ENCODE data around the gene TBC1D10A.

Gene TBC1D10A

GRCh38 chr22:30285846-30286200 is 40.9 kb downstream of the TBC1D10A start:
- TF ChIP-seq, protein P1, sequence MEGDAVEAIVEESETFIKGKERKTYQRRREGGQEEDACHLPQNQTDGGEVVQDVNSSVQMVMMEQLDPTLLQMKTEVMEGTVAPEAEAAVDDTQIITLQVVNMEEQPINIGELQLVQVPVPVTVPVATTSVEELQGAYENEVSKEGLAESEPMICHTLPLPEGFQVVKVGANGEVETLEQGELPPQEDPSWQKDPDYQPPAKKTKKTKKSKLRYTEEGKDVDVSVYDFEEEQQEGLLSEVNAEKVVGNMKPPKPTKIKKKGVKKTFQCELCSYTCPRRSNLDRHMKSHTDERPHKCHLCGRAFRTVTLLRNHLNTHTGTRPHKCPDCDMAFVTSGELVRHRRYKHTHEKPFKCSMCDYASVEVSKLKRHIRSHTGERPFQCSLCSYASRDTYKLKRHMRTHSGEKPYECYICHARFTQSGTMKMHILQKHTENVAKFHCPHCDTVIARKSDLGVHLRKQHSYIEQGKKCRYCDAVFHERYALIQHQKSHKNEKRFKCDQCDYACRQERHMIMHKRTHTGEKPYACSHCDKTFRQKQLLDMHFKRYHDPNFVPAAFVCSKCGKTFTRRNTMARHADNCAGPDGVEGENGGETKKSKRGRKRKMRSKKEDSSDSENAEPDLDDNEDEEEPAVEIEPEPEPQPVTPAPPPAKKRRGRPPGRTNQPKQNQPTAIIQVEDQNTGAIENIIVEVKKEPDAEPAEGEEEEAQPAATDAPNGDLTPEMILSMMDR (conservative IDR thresholded peaks at IDR 0.05; ENCODE audit: low read length) = no peak
- DNase-seq (ENCODE audit: low read depth) = no peak
- H3K4me3 ChIP-seq (ENCODE audit: low read length) = no peak overlapping the region

GRCh38 chr22:30285176-30285845 is 41.4 kb downstream of the TBC1D10A start:
- TF ChIP-seq, protein P1 (conservative IDR thresholded peaks at IDR 0.05; ENCODE audit: low read length) = no peak
- DNase-seq (ENCODE audit: low read depth) = no peak
- H3K4me3 ChIP-seq (ENCODE audit: low read length) = no peak overlapping the region

DNA sequence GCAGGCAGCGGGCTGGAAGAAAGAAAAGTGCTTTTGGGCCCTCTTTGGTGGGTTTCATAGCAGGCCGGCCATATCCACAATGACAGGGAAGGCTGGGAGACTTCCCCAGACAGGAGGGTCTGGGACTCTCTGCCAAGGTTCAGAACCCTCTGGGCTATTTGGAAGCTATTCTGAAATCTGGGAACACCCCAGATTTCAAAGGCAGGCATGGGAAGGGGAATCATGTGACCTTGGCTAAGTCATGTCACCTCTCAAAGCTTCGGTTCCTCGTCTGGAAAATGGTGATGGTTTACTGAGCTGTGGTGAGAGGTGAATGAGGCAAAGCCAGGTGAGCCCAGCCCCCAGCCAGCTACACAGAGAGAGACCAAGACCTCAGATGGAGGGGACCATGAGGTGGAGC is 42.1 kb downstream of the TBC1D10A start:
- no peak for DNase-seq (ENCODE audit: low read depth)
- H3K4me3 ChIP-seq (ENCODE audit: low read length) = no peak overlapping the region
- TF ChIP-seq, protein P1 (conservative IDR thresholded peaks at IDR 0.05; ENCODE audit: low read length) = no peak

- no peak overlapping the region for H3K4me3 ChIP-seq (ENCODE audit: low read length)
- TF ChIP-seq, protein P1 (conservative IDR thresholded peaks at IDR 0.05; ENCODE audit: low read length) = no peak
- no peak for DNase-seq (ENCODE audit: low read depth)
Measured at GRCh38 chr22:30284172-30284571, 42.6 kb downstream of the TBC1D10A start.

GRCh38 chr22:30283342-30283741 is 43.4 kb downstream of the TBC1D10A start:
- TF ChIP-seq, protein P1 (conservative IDR thresholded peaks at IDR 0.05; ENCODE audit: low read length) = no peak
- no peak for DNase-seq (ENCODE audit: low read depth)
- no peak overlapping the region for H3K4me3 ChIP-seq (ENCODE audit: low read length)

DNA sequence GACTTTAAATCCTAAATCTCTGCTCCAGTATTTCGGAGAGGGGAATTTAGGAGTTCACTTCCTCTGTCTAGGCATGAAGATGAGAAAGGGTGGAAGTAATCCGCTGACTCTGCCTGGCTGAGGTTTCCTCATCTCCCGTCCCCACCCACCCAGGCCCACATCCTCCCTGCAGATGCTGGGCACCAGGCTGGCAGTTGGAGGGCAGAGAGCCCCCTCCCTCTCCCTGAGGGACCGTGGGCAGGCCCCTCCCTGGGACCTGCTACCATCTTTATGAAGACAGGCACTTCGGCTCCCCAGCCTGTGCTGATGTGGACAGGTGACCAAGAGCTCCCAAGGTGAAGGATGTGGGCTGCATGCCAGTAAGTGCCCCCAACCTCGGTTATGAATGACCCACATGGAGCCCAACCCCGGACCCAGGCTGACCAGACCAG is 44.1 kb downstream of the TBC1D10A start:
- TF ChIP-seq, protein P1 (conservative IDR thresholded peaks at IDR 0.05; ENCODE audit: low read length) = no peak
- no peak for DNase-seq (ENCODE audit: low read depth)
- H3K4me3 ChIP-seq (ENCODE audit: low read length) = no peak overlapping the region

DNA sequence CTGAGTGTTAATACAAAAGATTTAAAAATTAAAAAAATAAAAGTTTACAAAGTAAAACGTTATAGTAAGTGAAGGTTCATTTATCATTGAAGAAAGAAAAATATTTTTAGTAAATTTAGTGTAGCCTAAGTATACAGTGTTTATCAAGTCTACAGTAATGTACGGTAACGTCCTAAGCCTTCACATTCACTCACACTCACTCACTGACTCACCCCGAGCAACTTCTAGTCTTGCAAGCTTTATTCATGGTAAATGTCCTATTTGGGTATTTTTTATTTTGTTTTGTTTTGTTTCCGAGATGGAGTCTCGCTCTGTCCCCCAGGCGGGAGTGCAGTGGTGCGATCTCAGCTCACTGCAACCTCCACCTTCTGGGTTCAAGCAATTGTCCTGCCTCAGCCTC is 46.2 kb downstream of the TBC1D10A start:
- TF ChIP-seq, protein P1 (conservative IDR thresholded peaks at IDR 0.05; ENCODE audit: low read length) = no peak
- no peak for DNase-seq (ENCODE audit: low read depth)
- no peak overlapping the region for H3K4me3 ChIP-seq (ENCODE audit: low read length)
